ENCODE data around the gene EN2. TPM values are rescaled to one million over a fixed set of nuclear protein-coding genes. Genes with fewer than 3 reads are reported as not detected.

The EN2 gene
- total RNA-seq, 1 experiment from 2014 or later = not detected

- ChIA-PET CTCF (no interaction called here), POLR2A (interaction anchor here (0.6 kb wide), 1 partner anchor 67 kb away, joined by 3 read pairs; no protein-coding TSS in a partner anchor)
- H3K27ac Mint-ChIP-seq (ENCODE audit: low read depth, unreplicated experiment) = no peak overlapping the region
- H3K27me3 Mint-ChIP-seq (ENCODE audit: insufficient read depth, unreplicated experiment) = peaks cover 64% of the 10 kb centered on the region
- no peak overlapping the region for H3K4me3 Mint-ChIP-seq (ENCODE audit: unreplicated experiment)
- no peaks in the 10 kb centered on the region for H3K36me3 Mint-ChIP-seq (ENCODE audit: insufficient read depth, unreplicated experiment)
- intact Hi-C loops (cut with micrococcal nuclease) = no loop called here
- DNase-seq (ENCODE audit: unreplicated experiment) = no peak
- H3K9me3 Mint-ChIP-seq (ENCODE audit: unreplicated experiment) = no peaks in the 10 kb centered on the region
- TF ChIP-seq CTCF (IDR thresholded peaks at IDR 0.05; ENCODE audit: unreplicated experiment) = no peak
- no peaks in the 10 kb centered on the region for H3K4me1 Mint-ChIP-seq (ENCODE audit: insufficient read depth, unreplicated experiment)
- BruUV-seq (replicated peaks) = no TSS peak
Measured at GRCh38 chr7:155427411-155428038, 30.4 kb upstream of the EN2 start.

- H3K4me1 Mint-ChIP-seq (ENCODE audit: insufficient read depth, unreplicated experiment) = no peaks in the 10 kb centered on the region
- H3K36me3 Mint-ChIP-seq (ENCODE audit: insufficient read depth, unreplicated experiment) = no peaks in the 10 kb centered on the region
- TF ChIP-seq CTCF (IDR thresholded peaks at IDR 0.05; ENCODE audit: unreplicated experiment) = no peak
- H3K9me3 Mint-ChIP-seq (ENCODE audit: unreplicated experiment) = no peaks in the 10 kb centered on the region
- H3K4me3 Mint-ChIP-seq (ENCODE audit: unreplicated experiment) = no peak overlapping the region
- H3K27me3 Mint-ChIP-seq (ENCODE audit: insufficient read depth, unreplicated experiment) = peaks cover 66% of the 10 kb centered on the region
- no peak for DNase-seq (ENCODE audit: unreplicated experiment)
- CTCF ChIA-PET = no interaction called here
- no TSS peak for BruUV-seq (replicated peaks)
- H3K27ac Mint-ChIP-seq (ENCODE audit: low read depth, unreplicated experiment) = no peak overlapping the region
- POLR2A ChIA-PET = interaction anchor here (0.6 kb wide), 1 partner anchor 67 kb away, joined by 3 read pairs; no protein-coding TSS in a partner anchor
- intact Hi-C loops (cut with micrococcal nuclease) = no loop called here
Measured at GRCh38 chr7:155428171-155428834, 29.6 kb upstream of the EN2 start.

- ChIA-PET POLR2A (no interaction called here), CTCF (no interaction called here)
- Mint-ChIP-seq H3K27me3 (ENCODE audit: insufficient read depth, unreplicated experiment) (peaks cover 66% of the 10 kb centered on the region), H3K27ac (ENCODE audit: low read depth, unreplicated experiment) (no peak overlapping the region), H3K36me3 (ENCODE audit: insufficient read depth, unreplicated experiment) (no peaks in the 10 kb centered on the region), H3K9me3 (ENCODE audit: unreplicated experiment) (no peaks in the 10 kb centered on the region), H3K4me1 (ENCODE audit: insufficient read depth, unreplicated experiment) (no peaks in the 10 kb centered on the region), H3K4me3 (ENCODE audit: unreplicated experiment) (no peak overlapping the region)
- no TSS peak for BruUV-seq (replicated peaks)
- no peak for TF ChIP-seq CTCF (IDR thresholded peaks at IDR 0.05; ENCODE audit: unreplicated experiment)
- no peak for DNase-seq (ENCODE audit: unreplicated experiment)
- intact Hi-C loops (cut with micrococcal nuclease) = no loop called here
Measured at GRCh38 chr7:155429651-155430050, 28.3 kb upstream of the EN2 start.

- H3K36me3 Mint-ChIP-seq (ENCODE audit: insufficient read depth, unreplicated experiment) = no peaks in the 10 kb centered on the region
- no peak for TF ChIP-seq CTCF (IDR thresholded peaks at IDR 0.05; ENCODE audit: unreplicated experiment)
- BruUV-seq (replicated peaks) = no TSS peak
- POLR2A ChIA-PET = no interaction called here
- CTCF ChIA-PET = no interaction called here
- H3K9me3 Mint-ChIP-seq (ENCODE audit: unreplicated experiment) = no peaks in the 10 kb centered on the region
- no peak for DNase-seq (ENCODE audit: unreplicated experiment)
- peaks cover 69% of the 10 kb centered on the region for H3K27me3 Mint-ChIP-seq (ENCODE audit: insufficient read depth, unreplicated experiment)
- H3K27ac Mint-ChIP-seq (ENCODE audit: low read depth, unreplicated experiment) = no peak overlapping the region
- intact Hi-C loops (cut with micrococcal nuclease) = no loop called here
- no peaks in the 10 kb centered on the region for H3K4me1 Mint-ChIP-seq (ENCODE audit: insufficient read depth, unreplicated experiment)
- H3K4me3 Mint-ChIP-seq (ENCODE audit: unreplicated experiment) = no peak overlapping the region
Measured at GRCh38 chr7:155430606-155431005, 27.3 kb upstream of the EN2 start.
